Lung (tissue), 12 donors: Measurements from ENCODE around the gene FRMD5. TPM values are rescaled to one million over a fixed set of nuclear protein-coding genes. Genes with fewer than 3 reads are reported as not detected.
"Not testable (repeated sequence)": the region's sequence is repeated elsewhere in the genome, so short reads cannot be mapped to it uniquely, and the experiment has no call there.

Source experiments
- ATAC-seq: fragments of 200-7000 bp; cut with Tn5 transposase; one replicate; pipeline ENCODE4 v1.9.1; 2020; ENCODE audit warnings: moderate number of reproducible peaks; ENCODE audit not compliant: insufficient read depth, low FRiP score
- DNase-seq, 3 donors: peaks; one replicate each; pipeline ENCODE4 v3.0.0-alpha.2; 2013 to 2017
- H3K27ac ChIP-seq, 2 donors: one replicate each; pipeline ENCODE4 v1.5.1; 2013; ENCODE audit warnings: mild to moderate bottlenecking in 2 of 2, moderate library complexity in 2 of 2, control low read depth in 1 of 2, inconsistent platforms in 1 of 2, low read depth in 1 of 2, low read length in 1 of 2
- H3K27me3 ChIP-seq, 3 donors: one replicate each; pipeline ENCODE4 v1.5.1; 2013; ENCODE audit warnings: low read length in 2 of 3; ENCODE audit not compliant: control insufficient read depth in 3 of 3, insufficient read depth in 3 of 3
- H3K36me3 ChIP-seq, 4 donors: one replicate each; pipeline ENCODE4 v1.5.1; 2013; ENCODE audit warnings: low read length in 4 of 4, mild to moderate bottlenecking in 1 of 4, moderate library complexity in 1 of 4; ENCODE audit not compliant: control insufficient read depth in 4 of 4, insufficient read depth in 4 of 4
- H3K4me1 ChIP-seq, 5 donors: one replicate each; pipeline ENCODE4 v1.5.1; 2013; ENCODE audit warnings: low read length in 5 of 5, mild to moderate bottlenecking in 2 of 5, moderate library complexity in 1 of 5; ENCODE audit not compliant: control insufficient read depth in 5 of 5, insufficient read depth in 5 of 5
- H3K4me3 ChIP-seq: one replicate; pipeline ENCODE4 v1.5.1; 2013; ENCODE audit warnings: mild to moderate bottlenecking, control low read depth, moderate library complexity
- H3K9ac ChIP-seq, 2 donors: one replicate each; pipeline ENCODE4 v1.5.1; 2013; ENCODE audit warnings: low read length in 2 of 2, control low read depth in 1 of 2; ENCODE audit not compliant: insufficient read depth in 1 of 2
- H3K9me3 ChIP-seq, 4 donors: one replicate each; pipeline ENCODE4 v1.5.1; 2013; ENCODE audit warnings: low read length in 3 of 4, mild to moderate bottlenecking in 1 of 4, moderate library complexity in 1 of 4; ENCODE audit not compliant: control insufficient read depth in 4 of 4, insufficient read depth in 3 of 4
- whole genome bisulfite sequencing, 2 donors: extraction: QIAGEN DNeasy Blood & Tissue Kit; methylation state at CpG; one replicate each; pipeline ENCODE4 v1.1.7; 2013; 5-methylcytosine and 5-hydroxymethylcytosine counted together
- polyA plus RNA-seq, 2 donors: library from polyadenylated mRNA; stranded (reverse); fragments of 200-250 nt; gene quantifications; one replicate each; pipeline ENCODE4 v1.2.1, GENCODE V29; 2013
- total RNA-seq, 2 donors: library from RNA; depleted of rRNA in 1 of 2; stranded (reverse); fragments of >200 nt in 1 of 2; gene quantifications; one replicate each; pipeline ENCODE4 v1.2.1, GENCODE V29; 2014 to 2021
- TF ChIP-seq, protein P1 (sequence below): IDR thresholded peaks from 2 replicates; pipeline ENCODE4 v1.5.1; 2012; ENCODE audit warnings: mild to moderate bottlenecking; ENCODE audit errors: control extremely low read depth, extremely low read depth
- donor health status: control.
- donor health status: control.
- donor health status: Bipolar disorder and iron deficiency.
- donor health status: healthy.
- donor health status: DM: yes; HTN: yes; CAD: no.

The FRMD5 gene
- total and polyA plus RNA-seq, 4 donors, result 0.10 to 1.1 (median 0.67) TPM

GRCh38 chr15:43828061-43828657, 366.9 kb downstream of the FRMD5 start:
- TF ChIP-seq, protein P1, sequence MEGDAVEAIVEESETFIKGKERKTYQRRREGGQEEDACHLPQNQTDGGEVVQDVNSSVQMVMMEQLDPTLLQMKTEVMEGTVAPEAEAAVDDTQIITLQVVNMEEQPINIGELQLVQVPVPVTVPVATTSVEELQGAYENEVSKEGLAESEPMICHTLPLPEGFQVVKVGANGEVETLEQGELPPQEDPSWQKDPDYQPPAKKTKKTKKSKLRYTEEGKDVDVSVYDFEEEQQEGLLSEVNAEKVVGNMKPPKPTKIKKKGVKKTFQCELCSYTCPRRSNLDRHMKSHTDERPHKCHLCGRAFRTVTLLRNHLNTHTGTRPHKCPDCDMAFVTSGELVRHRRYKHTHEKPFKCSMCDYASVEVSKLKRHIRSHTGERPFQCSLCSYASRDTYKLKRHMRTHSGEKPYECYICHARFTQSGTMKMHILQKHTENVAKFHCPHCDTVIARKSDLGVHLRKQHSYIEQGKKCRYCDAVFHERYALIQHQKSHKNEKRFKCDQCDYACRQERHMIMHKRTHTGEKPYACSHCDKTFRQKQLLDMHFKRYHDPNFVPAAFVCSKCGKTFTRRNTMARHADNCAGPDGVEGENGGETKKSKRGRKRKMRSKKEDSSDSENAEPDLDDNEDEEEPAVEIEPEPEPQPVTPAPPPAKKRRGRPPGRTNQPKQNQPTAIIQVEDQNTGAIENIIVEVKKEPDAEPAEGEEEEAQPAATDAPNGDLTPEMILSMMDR, result no peak
- WGBS, 2 donors, result 65 to 69% methylated on average over 6 of the region's 6 CpGs
- peaks cover 0 to 2% (median 0%) of the 10 kb centered on the region in 4 donors for H3K36me3 ChIP-seq
- no peaks in the 10 kb centered on the region for H3K9me3 ChIP-seq
- H3K27me3 ChIP-seq, result no peaks in the 10 kb centered on the region
- no peak overlapping the region for H3K4me3 ChIP-seq
- DNase-seq, result peak in 2 of 3 donors; percentile 11 to 14
- H3K4me1 ChIP-seq, result peaks cover 5 to 29% (median 6%) of the 10 kb centered on the region in 5 donors
- H3K9ac ChIP-seq, result peak overlapping the region in 1 of 2 donors; percentile 48
- H3K27ac ChIP-seq, result no peak overlapping the region
- no peak for ATAC-seq

- TF ChIP-seq, protein P1, result no peak
- Histone ChIP-seq H3K27me3 (no peaks in the 10 kb centered on the region), H3K4me3 (peak within 1 kb of the TSS; percentile 38), H3K27ac (peak within 1 kb of the TSS in 1 of 2 donors; percentile 48), H3K9ac (peak within 1 kb of the TSS; percentile 37 to 48), H3K4me1 (peaks cover 5 to 32% (median 7%) of the 10 kb centered on the region in 5 donors), H3K9me3 (no peaks in the 10 kb centered on the region), H3K36me3 (peaks cover 0 to 2% (median 0%) of the 10 kb centered on the region in 4 donors)
- peak; percentile 79 for ATAC-seq
- WGBS, 2 donors, result 4 to 5% methylated on average over 48 of the region's 48 CpGs
- peak; percentile 85 to 92 (median 87) for DNase-seq
Observed at GRCh38 chr15:43826508-43827341, 368.3 kb downstream of the FRMD5 start, which contains the start of gene WDR76. WDR76 (plus strand) TSS chr15:43827002; CDS start chr15:43827033, 31 bp downstream.

DNA sequence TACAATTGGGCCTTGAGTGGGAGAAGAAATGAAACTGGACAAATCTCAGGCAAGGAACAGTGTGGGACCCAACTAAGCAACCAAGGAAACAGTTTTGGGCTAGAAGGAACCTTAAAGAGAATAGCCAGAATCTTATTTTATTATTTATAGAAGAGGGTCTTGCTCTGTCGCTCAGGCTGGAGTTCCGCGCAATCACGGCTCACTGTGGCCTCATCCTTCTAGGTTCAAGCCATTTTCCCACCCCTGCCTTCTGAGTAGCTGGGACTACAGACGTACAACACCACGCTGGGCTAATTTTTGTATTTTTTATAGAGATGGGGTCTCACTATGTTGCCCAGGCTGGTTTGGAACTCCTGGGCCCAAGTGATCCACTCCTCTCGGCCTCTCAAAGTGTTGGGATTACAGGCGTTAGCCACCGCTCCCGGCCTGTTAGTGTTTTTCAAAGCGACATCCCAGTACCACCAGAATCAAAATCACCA, 369.0 kb downstream of the FRMD5 start:
- Histone ChIP-seq H3K4me3 (no peak overlapping the region), H3K27me3 (no peaks in the 10 kb centered on the region), H3K27ac (no peak overlapping the region), H3K4me1 (peaks cover 5 to 32% (median 7%) of the 10 kb centered on the region in 5 donors), H3K9me3 (no peaks in the 10 kb centered on the region), H3K9ac (no peak overlapping the region), H3K36me3 (peaks cover 0 to 2% (median 0%) of the 10 kb centered on the region in 4 donors)
- no peak for DNase-seq
- TF ChIP-seq, protein P1, result no peak
- 93 to 96% methylated on average over 11 of the region's 11 CpGs for WGBS, 2 donors
- ATAC-seq, result no peak

DNA sequence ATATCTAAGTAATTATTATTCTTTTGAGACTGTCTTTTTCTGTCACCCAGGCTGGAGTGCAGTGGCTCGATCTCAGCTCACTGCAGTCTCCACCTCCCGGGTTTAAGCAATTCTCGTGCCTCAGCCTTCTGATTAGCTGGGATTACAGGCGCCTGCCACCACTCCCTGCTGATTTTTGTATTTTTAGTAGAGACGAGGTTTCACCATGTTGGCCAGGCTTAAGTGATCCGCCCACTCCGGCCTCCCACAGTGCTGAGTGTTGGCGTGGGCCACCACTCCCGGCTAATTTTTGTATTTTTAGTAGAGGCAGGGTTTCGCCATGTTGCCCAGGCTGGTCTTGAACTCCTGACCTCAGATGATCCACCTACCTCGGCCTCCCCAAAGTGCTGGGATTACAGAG, 369.8 kb downstream of the FRMD5 start:
- peaks cover 5 to 32% (median 7%) of the 10 kb centered on the region in 5 donors for H3K4me1 ChIP-seq
- ATAC-seq, result not testable (repeated sequence)

More for the DNA sequence above, 369.8 kb downstream of the FRMD5 start:
- not testable (repeated sequence) for H3K36me3 ChIP-seq, H3K4me3 ChIP-seq, DNase-seq, H3K9ac ChIP-seq, H3K27me3 ChIP-seq, H3K9me3 ChIP-seq, H3K27ac ChIP-seq
- 93 to 94% methylated on average over 11 of the region's 11 CpGs for WGBS, 2 donors
